ENCODE measurements around the gene CERS6.

- TF ChIP-seq CTCF (IDR thresholded peaks at IDR 0.05) (no peak), POLR2AphosphoS5 (IDR thresholded peaks at IDR 0.05) (no peak)
Observed at GRCh38 chr2:168784993-168785392, 328.9 kb downstream of the CERS6 start.

Measured in transverse colon (tissue), 4 donors.